Glomerular visceral epithelial cell (primary cell): ENCODE results near the gene SCD5.

ENCODE experiments used
- DNase-seq: peaks from one replicate; pipeline ENCODE4 v3.0.0-alpha.2; 2016; ENCODE audit errors: extremely low spot score

SCD5 gene

GRCh38 chr4:82630079-82630478, 168.5 kb downstream of the SCD5 start:
- DNase-seq, result no peak

- DNase-seq, result no peak
These were observed 169.2 kb downstream of the SCD5 start for GRCh38 chr4:82629238-82630000.

- no peak for DNase-seq
These were observed 172.2 kb downstream of the SCD5 start for GRCh38 chr4:82626251-82626868.

GRCh38 chr4:82624819-82625218, 173.8 kb downstream of the SCD5 start:
- DNase-seq, result no peak

- no peak for DNase-seq
These were observed 175.4 kb downstream of the SCD5 start for GRCh38 chr4:82623121-82623683.

GRCh38 chr4:82621251-82621650, 177.3 kb downstream of the SCD5 start:
- DNase-seq, result no peak

GRCh38 chr4:82620126-82620735, 178.4 kb downstream of the SCD5 start:
- no peak for DNase-seq

GRCh38 chr4:82618103-82618720, 180.4 kb downstream of the SCD5 start:
- peak; percentile 30 for DNase-seq

- DNase-seq, result no peak
These were observed 183.7 kb downstream of the SCD5 start for GRCh38 chr4:82614838-82615449.

- DNase-seq, result no peak
These were observed 185.5 kb downstream of the SCD5 start for GRCh38 chr4:82613121-82613520.

- DNase-seq, result no peak
These were observed 186.6 kb downstream of the SCD5 start for GRCh38 chr4:82611982-82612381.

GRCh38 chr4:82611527-82611926, 187.1 kb downstream of the SCD5 start:
- no peak for DNase-seq

GRCh38 chr4:82610041-82610440, 188.6 kb downstream of the SCD5 start:
- DNase-seq, result no peak

GRCh38 chr4:82606622-82607021, 192.0 kb downstream of the SCD5 start:
- no peak for DNase-seq

- DNase-seq, result no peak
These were observed 194.1 kb downstream of the SCD5 start for GRCh38 chr4:82604522-82604921.

- no peak for DNase-seq
These were observed 197.2 kb downstream of the SCD5 start for GRCh38 chr4:82601242-82602015.

- no peak for DNase-seq
These were observed 199.3 kb downstream of the SCD5 start for GRCh38 chr4:82599336-82599735.

GRCh38 chr4:82594456-82594855, 204.1 kb downstream of the SCD5 start:
- no peak for DNase-seq

GRCh38 chr4:82593411-82593810, 205.2 kb downstream of the SCD5 start:
- no peak for DNase-seq

GRCh38 chr4:82592639-82593038, 206.0 kb downstream of the SCD5 start:
- no peak for DNase-seq

- DNase-seq, result no peak
These were observed 207.0 kb downstream of the SCD5 start for GRCh38 chr4:82591592-82591991.
